Measurements from ENCODE around the gene CAPN13.

DNA sequence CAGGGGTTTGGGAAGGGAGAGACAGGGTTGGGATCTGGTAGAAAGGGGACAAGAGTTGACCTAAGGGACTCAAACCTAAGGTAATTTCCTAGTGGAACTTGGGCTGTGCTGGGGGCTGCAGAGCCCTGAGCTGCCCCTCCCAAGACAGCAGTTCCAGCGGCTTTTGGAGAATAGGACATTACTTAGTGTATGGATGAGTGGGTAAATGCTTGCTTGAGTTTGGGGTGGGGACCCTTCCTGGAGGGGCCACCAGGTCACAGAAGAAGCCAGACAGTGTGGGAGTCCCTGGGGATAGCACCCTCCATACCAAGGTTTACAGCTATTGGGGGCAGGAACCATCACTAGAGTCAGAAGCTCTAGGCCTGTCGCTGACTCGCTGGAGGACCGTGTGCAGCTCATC, 111.5 kb downstream of the CAPN13 start:
- TF ChIP-seq, protein P1, sequence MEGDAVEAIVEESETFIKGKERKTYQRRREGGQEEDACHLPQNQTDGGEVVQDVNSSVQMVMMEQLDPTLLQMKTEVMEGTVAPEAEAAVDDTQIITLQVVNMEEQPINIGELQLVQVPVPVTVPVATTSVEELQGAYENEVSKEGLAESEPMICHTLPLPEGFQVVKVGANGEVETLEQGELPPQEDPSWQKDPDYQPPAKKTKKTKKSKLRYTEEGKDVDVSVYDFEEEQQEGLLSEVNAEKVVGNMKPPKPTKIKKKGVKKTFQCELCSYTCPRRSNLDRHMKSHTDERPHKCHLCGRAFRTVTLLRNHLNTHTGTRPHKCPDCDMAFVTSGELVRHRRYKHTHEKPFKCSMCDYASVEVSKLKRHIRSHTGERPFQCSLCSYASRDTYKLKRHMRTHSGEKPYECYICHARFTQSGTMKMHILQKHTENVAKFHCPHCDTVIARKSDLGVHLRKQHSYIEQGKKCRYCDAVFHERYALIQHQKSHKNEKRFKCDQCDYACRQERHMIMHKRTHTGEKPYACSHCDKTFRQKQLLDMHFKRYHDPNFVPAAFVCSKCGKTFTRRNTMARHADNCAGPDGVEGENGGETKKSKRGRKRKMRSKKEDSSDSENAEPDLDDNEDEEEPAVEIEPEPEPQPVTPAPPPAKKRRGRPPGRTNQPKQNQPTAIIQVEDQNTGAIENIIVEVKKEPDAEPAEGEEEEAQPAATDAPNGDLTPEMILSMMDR (IDR thresholded peaks at IDR 0.05), result no peak
- no peak for TF ChIP-seq POLR2A (IDR thresholded peaks at IDR 0.05)

All from Peyer's patch (tissue), 4 donors.